ENCODE measurements around the gene NRGN.
A peak's percentile ranks its signal among the peaks of the same experiment; 100 is the strongest.

The NRGN gene

GRCh38 chr11:124776865-124777645 is 37.3 kb downstream of the NRGN start:
- TF ChIP-seq SIN3A (IDR thresholded peaks at IDR 0.05; ENCODE audit: borderline replicate concordance, insufficient read depth, low read length) (no peak), POLR2AphosphoS5 (IDR thresholded peaks at IDR 0.05; ENCODE audit: low read depth, low read length) (no peak), FOXP2 (optimal IDR thresholded peaks at IDR 0.05; ENCODE audit: borderline replicate concordance, extremely low read depth, extremely low read length, insufficient read depth) (no peak), TAF1 (IDR thresholded peaks at IDR 0.05; ENCODE audit: borderline replicate concordance, insufficient read depth, low read length) (no peak)
- TF ChIP-seq, protein P1, sequence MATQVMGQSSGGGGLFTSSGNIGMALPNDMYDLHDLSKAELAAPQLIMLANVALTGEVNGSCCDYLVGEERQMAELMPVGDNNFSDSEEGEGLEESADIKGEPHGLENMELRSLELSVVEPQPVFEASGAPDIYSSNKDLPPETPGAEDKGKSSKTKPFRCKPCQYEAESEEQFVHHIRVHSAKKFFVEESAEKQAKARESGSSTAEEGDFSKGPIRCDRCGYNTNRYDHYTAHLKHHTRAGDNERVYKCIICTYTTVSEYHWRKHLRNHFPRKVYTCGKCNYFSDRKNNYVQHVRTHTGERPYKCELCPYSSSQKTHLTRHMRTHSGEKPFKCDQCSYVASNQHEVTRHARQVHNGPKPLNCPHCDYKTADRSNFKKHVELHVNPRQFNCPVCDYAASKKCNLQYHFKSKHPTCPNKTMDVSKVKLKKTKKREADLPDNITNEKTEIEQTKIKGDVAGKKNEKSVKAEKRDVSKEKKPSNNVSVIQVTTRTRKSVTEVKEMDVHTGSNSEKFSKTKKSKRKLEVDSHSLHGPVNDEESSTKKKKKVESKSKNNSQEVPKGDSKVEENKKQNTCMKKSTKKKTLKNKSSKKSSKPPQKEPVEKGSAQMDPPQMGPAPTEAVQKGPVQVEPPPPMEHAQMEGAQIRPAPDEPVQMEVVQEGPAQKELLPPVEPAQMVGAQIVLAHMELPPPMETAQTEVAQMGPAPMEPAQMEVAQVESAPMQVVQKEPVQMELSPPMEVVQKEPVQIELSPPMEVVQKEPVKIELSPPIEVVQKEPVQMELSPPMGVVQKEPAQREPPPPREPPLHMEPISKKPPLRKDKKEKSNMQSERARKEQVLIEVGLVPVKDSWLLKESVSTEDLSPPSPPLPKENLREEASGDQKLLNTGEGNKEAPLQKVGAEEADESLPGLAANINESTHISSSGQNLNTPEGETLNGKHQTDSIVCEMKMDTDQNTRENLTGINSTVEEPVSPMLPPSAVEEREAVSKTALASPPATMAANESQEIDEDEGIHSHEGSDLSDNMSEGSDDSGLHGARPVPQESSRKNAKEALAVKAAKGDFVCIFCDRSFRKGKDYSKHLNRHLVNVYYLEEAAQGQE (IDR thresholded peaks at IDR 0.05; ENCODE audit: insufficient read depth in 1 of 2, low read depth in 2 of 2, low read length in 2 of 2): no peak

DNA sequence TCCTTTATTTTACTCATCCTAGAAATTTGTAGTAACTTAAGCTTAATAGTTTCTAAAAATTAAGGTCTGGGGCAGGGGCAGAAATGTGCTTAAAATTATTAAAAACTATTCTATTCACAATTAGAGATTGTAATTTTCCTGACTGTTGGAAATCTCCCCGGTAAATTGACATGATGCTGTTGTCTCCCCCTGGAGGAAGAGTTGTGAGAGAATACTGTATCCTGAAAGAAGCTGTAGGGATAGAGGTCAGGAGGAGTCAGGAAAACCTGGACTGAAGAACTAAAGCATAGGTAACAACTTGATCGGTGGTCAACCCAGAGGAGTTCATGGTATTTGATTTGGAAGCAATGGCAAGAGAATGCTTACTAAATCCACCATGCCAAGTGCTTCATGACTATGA is 38.5 kb downstream of the NRGN start:
- no peak for TF ChIP-seq FOXP2 (optimal IDR thresholded peaks at IDR 0.05; ENCODE audit: borderline replicate concordance, extremely low read depth, extremely low read length, insufficient read depth)
- TF ChIP-seq, protein P1 (IDR thresholded peaks at IDR 0.05; ENCODE audit: insufficient read depth in 1 of 2, low read depth in 2 of 2, low read length in 2 of 2): no peak

- TF ChIP-seq FOXP2 (optimal IDR thresholded peaks at IDR 0.05; ENCODE audit: borderline replicate concordance, extremely low read depth, extremely low read length, insufficient read depth): no peak
- TF ChIP-seq, protein P1 (IDR thresholded peaks at IDR 0.05; ENCODE audit: insufficient read depth in 1 of 2, low read depth in 2 of 2, low read length in 2 of 2): no peak
- TF ChIP-seq SIN3A (IDR thresholded peaks at IDR 0.05; ENCODE audit: borderline replicate concordance, insufficient read depth, low read length): no peak
- TF ChIP-seq POLR2AphosphoS5 (IDR thresholded peaks at IDR 0.05; ENCODE audit: low read depth, low read length): no peak
- no peak for TF ChIP-seq TAF1 (IDR thresholded peaks at IDR 0.05; ENCODE audit: borderline replicate concordance, insufficient read depth, low read length)
These were observed 39.8 kb downstream of the NRGN start for GRCh38 chr11:124779568-124779967.

- TF ChIP-seq, protein P1 (IDR thresholded peaks at IDR 0.05; ENCODE audit: insufficient read depth in 1 of 2, low read depth in 2 of 2, low read length in 2 of 2): peak in 1 of 2 experiments; percentile 58; a peak in 2 of 4 replicates
- no peak for TF ChIP-seq FOXP2 (optimal IDR thresholded peaks at IDR 0.05; ENCODE audit: borderline replicate concordance, extremely low read depth, extremely low read length, insufficient read depth)
These were observed 43.3 kb downstream of the NRGN start for GRCh38 chr11:124783002-124783401.

DNA sequence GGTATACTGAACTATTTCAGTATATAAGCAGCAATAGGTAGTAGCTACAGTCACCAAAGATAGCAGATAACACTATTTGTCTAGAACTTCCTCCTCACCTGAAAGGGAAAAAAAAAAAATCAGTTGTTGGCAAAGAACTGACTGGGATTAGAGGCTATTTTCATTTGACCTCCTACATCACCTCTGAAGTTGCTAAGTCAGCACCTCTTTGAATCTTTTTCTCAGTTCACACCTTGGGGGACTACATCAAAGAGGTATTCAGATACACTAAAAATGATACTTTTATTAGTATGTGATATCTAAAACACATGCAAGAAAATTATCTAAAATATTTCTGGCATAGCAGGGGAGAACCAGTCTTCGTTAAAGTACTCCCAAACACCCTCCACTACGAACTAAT is 44.3 kb downstream of the NRGN start:
- TF ChIP-seq TAF1 (IDR thresholded peaks at IDR 0.05; ENCODE audit: borderline replicate concordance, insufficient read depth, low read length): no peak
- TF ChIP-seq, protein P1 (IDR thresholded peaks at IDR 0.05; ENCODE audit: insufficient read depth in 1 of 2, low read depth in 2 of 2, low read length in 2 of 2): no peak
